ENCODE data around the gene SLC25A30. TPM values are rescaled to one million over a fixed set of nuclear protein-coding genes. Genes with fewer than 3 reads are reported as not detected.

SLC25A30 gene
- total and polyA plus RNA-seq, 8 donors: 3.8 to 12.3 (median 7.5) TPM

- Histone ChIP-seq H3K36me3 (no peaks in the 10 kb centered on the region), H3K27me3 (no peaks in the 10 kb centered on the region), H3K9me3 (no peaks in the 10 kb centered on the region), H3K27ac (no peak overlapping the region), H3K4me1 (peaks cover 0 to 6% (median 0%) of the 10 kb centered on the region in 3 donors), H3K4me3 (no peak overlapping the region)
- intact Hi-C loops (cut with DNase I): no loop called here
- WGBS, 2 donors: 92% methylated on average over 4 of the region's 4 CpGs
- no peak for TF ChIP-seq CTCF (IDR thresholded peaks at IDR 0.05)
- no peak for DNase-seq
- FAIRE-seq: no peak
- no peak for ATAC-seq
These were observed 20.8 kb upstream of the SLC25A30 start for GRCh38 chr13:45439008-45439407.

GRCh38 chr13:45437947-45438346, 19.8 kb upstream of the SLC25A30 start:
- 85 to 91% methylated on average over 4 of the region's 4 CpGs for WGBS, 2 donors
- TF ChIP-seq CTCF (IDR thresholded peaks at IDR 0.05): no peak
- ATAC-seq (no peak), FAIRE-seq (no peak), DNase-seq (no peak)
- Histone ChIP-seq H3K4me3 (no peak overlapping the region), H3K36me3 (no peaks in the 10 kb centered on the region), H3K4me1 (peaks cover 6 to 9% (median 9%) of the 10 kb centered on the region in 3 donors), H3K27me3 (no peaks in the 10 kb centered on the region), H3K27ac (no peak overlapping the region), H3K9me3 (no peaks in the 10 kb centered on the region)
- intact Hi-C loops (cut with DNase I): no loop called here

GRCh38 chr13:45436953-45437352, 18.8 kb upstream of the SLC25A30 start:
- TF ChIP-seq CTCF (IDR thresholded peaks at IDR 0.05): no peak
- Histone ChIP-seq H3K9me3 (no peaks in the 10 kb centered on the region), H3K36me3 (no peaks in the 10 kb centered on the region), H3K27ac (no peak overlapping the region), H3K4me1 (peaks cover 8 to 14% (median 13%) of the 10 kb centered on the region in 3 donors), H3K27me3 (no peaks in the 10 kb centered on the region), H3K4me3 (no peak overlapping the region)
- no peak for DNase-seq
- no peak for FAIRE-seq
- no peak for ATAC-seq
- 85 to 97% methylated on average over 4 of the region's 4 CpGs for WGBS, 2 donors
- intact Hi-C loops (cut with DNase I): no loop called here

- Histone ChIP-seq H3K9me3 (no peaks in the 10 kb centered on the region), H3K4me1 (peaks cover 8 to 14% (median 13%) of the 10 kb centered on the region in 3 donors), H3K27me3 (no peaks in the 10 kb centered on the region), H3K4me3 (no peak overlapping the region), H3K36me3 (no peaks in the 10 kb centered on the region), H3K27ac (no peak overlapping the region)
- TF ChIP-seq CTCF (IDR thresholded peaks at IDR 0.05): no peak
- no peak for ATAC-seq
- 78 to 87% methylated on average over 9 of the region's 9 CpGs for WGBS, 2 donors
- intact Hi-C loops (cut with DNase I): no loop called here
- DNase-seq: no peak
- no peak for FAIRE-seq
These were observed 18.2 kb upstream of the SLC25A30 start for GRCh38 chr13:45436332-45436731.

GRCh38 chr13:45434556-45435371, 16.6 kb upstream of the SLC25A30 start:
- ATAC-seq: no peak
- no peaks in the 10 kb centered on the region for H3K36me3 ChIP-seq
- H3K4me3 ChIP-seq: no peak overlapping the region
- intact Hi-C loops (cut with DNase I): no loop called here
- no peak for TF ChIP-seq CTCF (IDR thresholded peaks at IDR 0.05)
- no peak overlapping the region for H3K27ac ChIP-seq
- H3K4me1 ChIP-seq: peaks cover 8 to 14% (median 13%) of the 10 kb centered on the region in 3 donors
- 76% methylated on average over 8 of the region's 8 CpGs for WGBS, 2 donors
- DNase-seq: no peak
- H3K9me3 ChIP-seq: no peaks in the 10 kb centered on the region
- no peak for FAIRE-seq
- H3K27me3 ChIP-seq: no peaks in the 10 kb centered on the region
